HCT116 (cell line): ENCODE measurements around the gene PDCL3. TPM values are rescaled to one million over a fixed set of nuclear protein-coding genes. Genes with fewer than 3 reads are reported as not detected.

Experiments
- ATAC-seq: fragments of 200-7000 bp; cut with Tn5 transposase; 2 replicates; pipeline ENCODE4 v1.9.1; 2020; ENCODE audit warnings: mild to moderate bottlenecking, moderate library complexity
- BruUV-seq: library from RNA; stranded (reverse); fragments of 400-500 nt; replicated peaks from 2 replicates; lab custom pipeline; 2021; lab: Mats Ljungman, UMichigan
- CTCF ChIA-PET: fragments of 300-600 bp; sonication (Branson Sonifier 250); formaldehyde crosslinking; loops from one replicate; lab custom pipeline; 2021; ENCODE audit warnings: antibody characterized with exemption; lab: Charles Lee
- POLR2A ChIA-PET: fragments of 300-600, 350-600 bp; sonication (Branson Sonifier 250); formaldehyde crosslinking; loops from one replicate; lab custom pipeline; 2021; ENCODE audit warnings: antibody characterized with exemption; lab: Charles Lee
- RAD21 ChIA-PET, 2 experiments: fragments of 300-600 bp; sonication (Branson Sonifier 250); formaldehyde crosslinking; loops; one replicate each; lab custom pipeline; 2023; ENCODE audit warnings: low total read pairs in 2 of 2; ENCODE audit not compliant: uncharacterized antibody in 2 of 2, unreplicated experiment in 2 of 2, low non-redundant PET in 1 of 2; lab: Charles Lee
- DNase-seq: peaks from one replicate; pipeline ENCODE4 v3.0.0-alpha.2; 2010; ENCODE audit warnings: low read depth, low spot score
- H2AFZ ChIP-seq: fragments of 200-600 bp; shearing (Covaris generic), sonication (generic); 2 replicates; pipeline ENCODE4 v1.6.1; 2017; ENCODE audit warnings: low read depth, mixed run types, mixed read lengths, antibody characterized with exemption, low read length; ENCODE audit not compliant: poor library complexity, severe bottlenecking
- H3K27ac ChIP-seq: 2 replicates; pipeline ENCODE4 v1.5.1; 2012; ENCODE audit warnings: low read depth, low read length
- H3K27me3 ChIP-seq: fragments of 200-600 bp; sonication (generic); 2 replicates; pipeline ENCODE4 v1.6.1; 2016; ENCODE audit warnings: mixed run types, low read length, mixed read lengths; ENCODE audit not compliant: insufficient read depth
- H3K36me3 ChIP-seq, 2 experiments: fragments of 200-500 bp in 1 of 2; fragments of 200-600 bp in 1 of 2; sonication (Bioruptor generic) in 1 of 2; sonication (generic) in 1 of 2; 2 replicates each; pipeline versions ENCODE4 v1.5.1 to v1.6.1; 2014 to 2016; ENCODE audit warnings: low read length in 2 of 2, inconsistent platforms in 1 of 2, mixed read lengths in 1 of 2, mixed run types in 1 of 2; ENCODE audit not compliant: insufficient read depth in 2 of 2, control insufficient read depth in 1 of 2
- H3K4me1 ChIP-seq, 2 experiments: fragments of 200-600 bp in 1 of 2; sonication (generic) in 1 of 2; 2 replicates each; pipeline versions ENCODE4 v1.5.1 to v1.6.1; 2012 to 2017; ENCODE audit warnings: low read length in 2 of 2, inconsistent platforms in 1 of 2, mild to moderate bottlenecking in 1 of 2, mixed read lengths in 1 of 2, mixed run types in 1 of 2, moderate library complexity in 1 of 2; ENCODE audit not compliant: insufficient read depth in 2 of 2, control insufficient read depth in 1 of 2
- H3K4me2 ChIP-seq: fragments of 200-600 bp; sonication (generic); 2 replicates; pipeline ENCODE4 v1.6.1; 2017; ENCODE audit warnings: mixed run types, low read length, mixed read lengths
- H3K4me3 ChIP-seq, 2 experiments: fragments of 200-600 bp in 1 of 2; sonication (generic) in 1 of 2; replicated peaks in 1 of 2; 2 replicates each; pipeline ENCODE4 v1.5.1; 2011 to 2016; ENCODE audit warnings: low read length in 2 of 2, control low read depth in 1 of 2, low read depth in 1 of 2, mild to moderate bottlenecking in 1 of 2, mixed read lengths in 1 of 2, mixed run types in 1 of 2
- H3K79me2 ChIP-seq: fragments of 200-600 bp; sonication (generic); 2 replicates; pipeline ENCODE4 v1.6.1; 2017; ENCODE audit warnings: mild to moderate bottlenecking, mixed run types, low read length, moderate library complexity, mixed read lengths; ENCODE audit not compliant: insufficient read depth
- H3K9ac ChIP-seq: fragments of 200-600 bp; sonication (generic); 2 replicates; pipeline ENCODE4 v1.6.1; 2016; ENCODE audit warnings: low read length, mixed read lengths
- H3K9me2 ChIP-seq: fragments of 200-600 bp; sonication (generic), shearing (Covaris generic); 2 replicates; pipeline ENCODE4 v1.6.1; 2017; ENCODE audit warnings: mixed run types, mild to moderate bottlenecking, moderate library complexity; ENCODE audit not compliant: insufficient read depth
- H3K9me3 ChIP-seq, 2 experiments: fragments of 200-500 bp in 1 of 2; fragments of 200-600 bp in 1 of 2; sonication (Bioruptor generic) in 1 of 2; sonication (generic) in 1 of 2; 2 replicates each; pipeline ENCODE4 v1.6.1; 2014 to 2017; ENCODE audit warnings: low read length in 2 of 2, mixed read lengths in 2 of 2, inconsistent platforms in 1 of 2, low read depth in 1 of 2, mild to moderate bottlenecking in 1 of 2, mixed run types in 1 of 2, moderate library complexity in 1 of 2; ENCODE audit not compliant: control insufficient read depth in 1 of 2, insufficient read depth in 1 of 2
- H4K20me1 ChIP-seq: fragments of 200-600 bp; sonication (generic), shearing (Covaris generic); 2 replicates; pipeline ENCODE4 v1.6.1; 2017; ENCODE audit warnings: mixed run types, mild to moderate bottlenecking, moderate library complexity; ENCODE audit not compliant: insufficient read depth
- EZH2 ChIP-seq: fragments of 200-600 bp; sonication (generic); IDR thresholded peaks from 2 replicates; pipeline ENCODE4 v1.6.1; 2017; ENCODE audit warnings: antibody characterized with exemption, mixed run types
- EZH2phosphoT487 ChIP-seq: fragments of 200-600 bp; IDR thresholded peaks from 2 replicates; pipeline ENCODE4 v1.6.1; 2018; ENCODE audit warnings: antibody characterized with exemption, borderline replicate concordance
- POLR2AphosphoS5 ChIP-seq: IDR thresholded peaks from 2 replicates; pipeline ENCODE4 v1.6.1; 2011; ENCODE audit warnings: mild to moderate bottlenecking, low read depth, low read length, moderate library complexity
- RAD21 ChIP-seq: IDR thresholded peaks from 2 replicates; pipeline ENCODE4 v1.6.1; 2012; ENCODE audit warnings: low read depth, mild to moderate bottlenecking
- SP1 ChIP-seq: IDR thresholded peaks from 2 replicates; pipeline ENCODE4 v1.6.1; 2012; ENCODE audit warnings: low read depth
- intact Hi-C: fragments of 100-400 bp; cut with micrococcal nuclease; formaldehyde crosslinking; loops from 2 replicates; pipeline ENCODE4 v1.10.0; 2022
- total RNA-seq: library from RNA; stranded (reverse); gene quantifications from one replicate; pipeline ENCODE4 v1.2.1, GENCODE V29; 2021; ENCODE audit not compliant: unreplicated experiment
- TF ChIP-seq, protein P1 (sequence below): IDR thresholded peaks from 2 replicates; pipeline ENCODE4 v1.6.1; 2012; ENCODE audit warnings: low read depth
- TF ChIP-seq, protein P2 (sequence below): IDR thresholded peaks from 2 replicates; pipeline ENCODE4 v1.6.1; 2012
- TF ChIP-seq, protein P3 (sequence below), 3 experiments: fragments of 200-600 bp in 1 of 3; sonication (generic) in 1 of 3; IDR thresholded peaks in 2 of 3; conservative IDR thresholded peaks in 1 of 3; 2 replicates each; pipeline ENCODE4 v1.5.1; 2012 to 2017; ENCODE audit warnings: low read depth in 2 of 3, low read length in 2 of 3, antibody characterized with exemption in 1 of 3, borderline replicate concordance in 1 of 3, control low read depth in 1 of 3, mild to moderate bottlenecking in 1 of 3, mixed read lengths in 1 of 3, mixed run types in 1 of 3, moderate library complexity in 1 of 3; ENCODE audit not compliant: insufficient read depth in 1 of 3

PDCL3 gene
- total RNA-seq, 1 experiment from 2014 or later = 26.3 TPM

DNA sequence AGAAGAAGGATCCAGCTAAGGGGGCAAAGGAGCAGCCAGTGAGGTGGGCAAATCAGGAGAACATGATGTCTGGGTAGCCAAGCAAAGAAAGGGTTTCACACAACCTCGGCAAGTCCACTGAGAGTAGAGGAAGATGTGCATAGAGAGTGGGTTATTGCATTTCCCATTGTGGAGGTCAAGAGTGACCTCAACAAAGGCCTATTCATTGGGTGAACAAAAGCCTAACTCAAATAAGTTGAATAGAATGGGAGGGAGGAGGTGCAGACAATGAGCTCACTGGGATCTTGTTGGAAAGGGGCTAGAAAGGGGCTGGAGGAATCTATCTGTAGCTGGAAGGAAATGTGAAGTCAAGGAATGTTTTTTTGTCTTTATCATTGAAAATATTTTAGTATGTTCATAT is 14.0 kb upstream of the PDCL3 start:
- no peak for DNase-seq
- intact Hi-C loops = no loop called here
- Histone ChIP-seq H3K9me2 (no peaks in the 10 kb centered on the region), H3K4me3 (no peak overlapping the region)
- no peak for TF ChIP-seq EZH2
- TF ChIP-seq RAD21 = no peak
- TF ChIP-seq, protein P1, sequence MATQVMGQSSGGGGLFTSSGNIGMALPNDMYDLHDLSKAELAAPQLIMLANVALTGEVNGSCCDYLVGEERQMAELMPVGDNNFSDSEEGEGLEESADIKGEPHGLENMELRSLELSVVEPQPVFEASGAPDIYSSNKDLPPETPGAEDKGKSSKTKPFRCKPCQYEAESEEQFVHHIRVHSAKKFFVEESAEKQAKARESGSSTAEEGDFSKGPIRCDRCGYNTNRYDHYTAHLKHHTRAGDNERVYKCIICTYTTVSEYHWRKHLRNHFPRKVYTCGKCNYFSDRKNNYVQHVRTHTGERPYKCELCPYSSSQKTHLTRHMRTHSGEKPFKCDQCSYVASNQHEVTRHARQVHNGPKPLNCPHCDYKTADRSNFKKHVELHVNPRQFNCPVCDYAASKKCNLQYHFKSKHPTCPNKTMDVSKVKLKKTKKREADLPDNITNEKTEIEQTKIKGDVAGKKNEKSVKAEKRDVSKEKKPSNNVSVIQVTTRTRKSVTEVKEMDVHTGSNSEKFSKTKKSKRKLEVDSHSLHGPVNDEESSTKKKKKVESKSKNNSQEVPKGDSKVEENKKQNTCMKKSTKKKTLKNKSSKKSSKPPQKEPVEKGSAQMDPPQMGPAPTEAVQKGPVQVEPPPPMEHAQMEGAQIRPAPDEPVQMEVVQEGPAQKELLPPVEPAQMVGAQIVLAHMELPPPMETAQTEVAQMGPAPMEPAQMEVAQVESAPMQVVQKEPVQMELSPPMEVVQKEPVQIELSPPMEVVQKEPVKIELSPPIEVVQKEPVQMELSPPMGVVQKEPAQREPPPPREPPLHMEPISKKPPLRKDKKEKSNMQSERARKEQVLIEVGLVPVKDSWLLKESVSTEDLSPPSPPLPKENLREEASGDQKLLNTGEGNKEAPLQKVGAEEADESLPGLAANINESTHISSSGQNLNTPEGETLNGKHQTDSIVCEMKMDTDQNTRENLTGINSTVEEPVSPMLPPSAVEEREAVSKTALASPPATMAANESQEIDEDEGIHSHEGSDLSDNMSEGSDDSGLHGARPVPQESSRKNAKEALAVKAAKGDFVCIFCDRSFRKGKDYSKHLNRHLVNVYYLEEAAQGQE = no peak
- TF ChIP-seq EZH2phosphoT487 = no peak
- TF ChIP-seq, protein P2, sequence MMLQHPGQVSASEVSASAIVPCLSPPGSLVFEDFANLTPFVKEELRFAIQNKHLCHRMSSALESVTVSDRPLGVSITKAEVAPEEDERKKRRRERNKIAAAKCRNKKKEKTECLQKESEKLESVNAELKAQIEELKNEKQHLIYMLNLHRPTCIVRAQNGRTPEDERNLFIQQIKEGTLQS = no peak
- TF ChIP-seq, protein P3, sequence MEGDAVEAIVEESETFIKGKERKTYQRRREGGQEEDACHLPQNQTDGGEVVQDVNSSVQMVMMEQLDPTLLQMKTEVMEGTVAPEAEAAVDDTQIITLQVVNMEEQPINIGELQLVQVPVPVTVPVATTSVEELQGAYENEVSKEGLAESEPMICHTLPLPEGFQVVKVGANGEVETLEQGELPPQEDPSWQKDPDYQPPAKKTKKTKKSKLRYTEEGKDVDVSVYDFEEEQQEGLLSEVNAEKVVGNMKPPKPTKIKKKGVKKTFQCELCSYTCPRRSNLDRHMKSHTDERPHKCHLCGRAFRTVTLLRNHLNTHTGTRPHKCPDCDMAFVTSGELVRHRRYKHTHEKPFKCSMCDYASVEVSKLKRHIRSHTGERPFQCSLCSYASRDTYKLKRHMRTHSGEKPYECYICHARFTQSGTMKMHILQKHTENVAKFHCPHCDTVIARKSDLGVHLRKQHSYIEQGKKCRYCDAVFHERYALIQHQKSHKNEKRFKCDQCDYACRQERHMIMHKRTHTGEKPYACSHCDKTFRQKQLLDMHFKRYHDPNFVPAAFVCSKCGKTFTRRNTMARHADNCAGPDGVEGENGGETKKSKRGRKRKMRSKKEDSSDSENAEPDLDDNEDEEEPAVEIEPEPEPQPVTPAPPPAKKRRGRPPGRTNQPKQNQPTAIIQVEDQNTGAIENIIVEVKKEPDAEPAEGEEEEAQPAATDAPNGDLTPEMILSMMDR (IDR thresholded peaks at IDR 0.05 in 2 of 3, conservative IDR thresholded peaks at IDR 0.05 in 1 of 3; ENCODE audit: borderline replicate concordance in 1 of 3, insufficient read depth in 1 of 3, low read depth in 2 of 3, low read length in 2 of 3) = no peak
- TF ChIP-seq SP1 = no peak
- TF ChIP-seq POLR2AphosphoS5 = no peak
- TF ChIP-seq, all 23 proteins: peak for 0
- no peak overlapping the region for H3K9ac ChIP-seq
- H3K27ac ChIP-seq = no peak overlapping the region
- H4K20me1 ChIP-seq = no peaks in the 10 kb centered on the region
- ChIA-PET RAD21 (no interaction called here), CTCF (no interaction called here), POLR2A (no interaction called here)
- no peak overlapping the region for H3K4me2 ChIP-seq
- no peaks in the 10 kb centered on the region for H3K9me3 ChIP-seq
- H2AFZ ChIP-seq = no peak overlapping the region
- ATAC-seq = no peak
- H3K79me2 ChIP-seq = no peaks in the 10 kb centered on the region
- H3K4me1 ChIP-seq = no peaks in the 10 kb centered on the region
- no TSS peak for BruUV-seq
- no peaks in the 10 kb centered on the region for H3K36me3 ChIP-seq
- H3K27me3 ChIP-seq = no peaks in the 10 kb centered on the region
